LHCN-M2 (cell line): ENCODE data around the gene CEACAM20. TPM values are rescaled to one million over a fixed set of nuclear protein-coding genes. Genes with fewer than 3 reads are reported as not detected.
"Not testable (repeated sequence)": the region's sequence is repeated elsewhere in the genome, so short reads cannot be mapped to it uniquely, and the experiment has no call there.

Experiments used
- DNase-seq: peaks from one replicate; pipeline ENCODE4 v3.0.0-alpha.2; 2012; ENCODE audit warnings: low read depth
- polyA plus RNA-seq: library from polyadenylated mRNA; unstranded; fragments of >200 nt; gene quantifications from one replicate; pipeline ENCODE4 v1.2.1, GENCODE V29; 2012; ENCODE audit warnings: missing spikeins
- total RNA-seq: library from RNA; depleted of rRNA; stranded (reverse); fragments of >200 nt; gene quantifications from 2 replicates; pipeline ENCODE4 v1.2.3, GENCODE V29; 2014; rRNA removed

The CEACAM20 gene
- total RNA-seq = not detected in 2 replicates
- not detected for polyA plus RNA-seq

DNA sequence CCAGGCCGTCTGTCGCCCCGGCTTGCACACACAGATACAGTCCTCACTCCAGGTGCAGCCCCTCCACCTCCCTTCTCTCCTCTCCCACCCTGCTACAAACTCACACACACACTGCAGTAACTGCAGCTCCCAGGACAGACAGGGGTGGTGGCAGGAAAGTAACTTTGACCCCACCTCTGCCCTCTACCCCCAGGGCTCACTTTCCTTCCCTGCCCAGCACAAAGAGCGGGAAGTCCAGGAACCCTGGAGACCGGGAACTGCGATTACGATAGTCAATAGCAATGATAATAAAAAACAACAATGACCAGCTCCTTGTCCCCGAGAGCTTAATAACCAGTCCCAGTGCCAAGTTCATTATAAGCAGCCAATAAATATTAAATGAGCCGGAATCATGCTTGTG is at the start of gene CEACAM20:
Gene CEACAM20 (minus strand): TSS at position 140 of the 400 bp plus-strand sequence. CDS start 166 bp downstream, outside the sequence.
- no peak for DNase-seq

- DNase-seq = no peak
Measured at GRCh38 chr19:44577566-44577874, 48.0 kb upstream of the CEACAM20 start.

GRCh38 chr19:44576843-44577565 is 47.5 kb upstream of the CEACAM20 start:
- DNase-seq = no peak

DNA sequence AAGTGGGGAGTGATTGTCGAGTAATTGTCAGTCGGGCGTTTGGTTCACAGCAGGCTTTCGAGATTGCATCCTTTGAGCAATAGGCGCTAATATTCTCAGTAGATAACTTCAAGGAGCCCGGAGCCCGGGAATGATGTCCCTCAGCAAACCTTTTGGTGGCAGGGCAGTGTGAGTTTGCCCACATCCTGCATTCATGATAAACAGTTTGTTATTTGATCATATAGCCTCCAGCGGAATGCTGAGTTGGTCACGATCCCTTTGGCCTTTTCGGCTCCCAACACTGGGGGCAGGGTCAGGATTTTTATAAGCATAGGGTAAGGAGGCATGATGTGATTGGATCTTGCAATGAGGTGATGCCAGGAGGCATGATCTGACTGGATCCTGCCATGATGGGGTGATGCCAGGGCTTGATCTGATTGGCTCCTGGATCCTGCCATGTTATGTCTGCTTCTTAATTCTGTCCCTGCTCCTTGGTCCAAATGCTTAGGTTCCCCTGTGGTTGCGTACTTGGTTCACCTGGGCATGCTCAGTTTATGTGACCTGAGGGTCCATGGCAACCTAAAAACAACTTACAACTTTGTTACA is 45.7 kb upstream of the CEACAM20 start:
- no peak for DNase-seq

GRCh38 chr19:44574186-44574950 is 44.9 kb upstream of the CEACAM20 start:
- DNase-seq = no peak

- DNase-seq = no peak
Measured at GRCh38 chr19:44573627-44574026, 44.2 kb upstream of the CEACAM20 start.

DNA sequence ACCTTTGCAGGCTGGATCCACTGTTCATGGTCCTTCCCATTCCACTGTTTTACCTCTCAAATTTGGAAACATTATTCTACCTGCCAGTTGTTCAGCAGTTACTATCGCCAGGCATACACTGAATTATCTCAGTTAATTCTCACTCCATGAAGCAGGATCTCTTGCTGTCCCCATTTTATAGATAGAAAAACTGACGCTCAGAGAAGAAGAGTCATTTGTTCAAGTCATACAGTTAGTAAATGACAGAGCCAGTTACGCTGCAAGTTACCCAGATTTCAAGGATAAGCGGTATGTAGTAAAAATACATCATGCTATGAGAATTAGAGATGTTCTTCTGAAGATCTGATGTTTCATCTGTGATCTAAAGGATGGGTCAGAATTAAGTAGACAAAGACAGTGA is 43.7 kb upstream of the CEACAM20 start:
- no peak for DNase-seq

- no peak for DNase-seq
Measured at GRCh38 chr19:44572581-44572900, 43.1 kb upstream of the CEACAM20 start.

DNA sequence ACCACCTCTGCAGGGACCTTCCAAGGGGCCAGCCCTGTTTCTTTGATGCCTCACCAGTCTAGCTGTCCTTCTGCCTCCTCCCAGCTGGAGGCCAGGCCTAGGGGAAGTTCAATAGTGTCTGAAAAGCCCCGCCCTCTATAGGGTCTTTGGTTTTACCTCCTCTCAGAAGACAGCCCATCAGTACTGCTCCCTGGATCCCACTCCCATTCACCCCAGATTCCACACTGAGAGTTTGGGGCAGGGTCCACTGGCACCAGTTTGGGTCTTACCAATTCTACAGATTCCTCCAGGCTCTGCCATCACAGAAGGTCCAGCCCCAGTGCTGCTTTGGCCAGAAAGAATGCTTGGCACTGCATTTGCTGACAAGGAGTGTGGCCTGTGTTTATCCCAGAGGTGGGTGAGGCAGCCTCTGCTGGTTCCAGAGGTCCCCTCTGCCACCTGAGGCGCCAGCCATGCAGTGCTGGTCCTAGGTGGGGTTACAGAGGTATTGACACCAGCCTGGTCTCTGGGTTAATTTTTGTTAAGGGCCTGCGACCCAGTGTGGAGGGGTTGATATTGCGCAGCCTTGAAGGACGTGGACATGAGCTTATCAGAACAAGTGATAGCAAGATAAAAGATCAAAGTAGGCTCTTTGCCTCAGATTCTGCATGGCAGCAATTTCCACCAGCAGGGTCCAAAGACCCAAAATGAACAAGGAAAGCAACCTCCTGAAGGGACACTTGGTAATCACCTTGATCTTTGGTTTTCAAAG is 42.5 kb upstream of the CEACAM20 start:
- no peak for DNase-seq

GRCh38 chr19:44570984-44571684 is 41.7 kb upstream of the CEACAM20 start:
- DNase-seq = peak; percentile 80

DNA sequence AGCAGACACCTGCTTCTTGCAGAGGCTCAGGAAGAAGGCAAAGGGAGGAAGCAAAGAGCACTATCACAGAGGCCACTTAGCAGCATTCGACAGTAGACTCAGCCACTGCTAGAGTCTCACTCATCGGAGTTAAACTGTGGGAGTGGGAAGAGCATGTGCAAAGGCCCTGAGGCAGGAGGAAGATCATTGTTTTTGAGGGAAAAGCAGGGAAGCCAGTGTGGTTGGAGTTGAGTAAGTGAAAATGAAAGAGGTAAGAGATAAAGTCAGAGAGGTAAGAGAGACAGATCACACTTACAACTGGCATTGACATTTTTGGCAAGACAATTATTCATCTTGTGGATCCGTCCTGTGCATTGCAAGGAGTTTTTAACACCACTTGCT is 41.1 kb upstream of the CEACAM20 start:
- no peak for DNase-seq

DNA sequence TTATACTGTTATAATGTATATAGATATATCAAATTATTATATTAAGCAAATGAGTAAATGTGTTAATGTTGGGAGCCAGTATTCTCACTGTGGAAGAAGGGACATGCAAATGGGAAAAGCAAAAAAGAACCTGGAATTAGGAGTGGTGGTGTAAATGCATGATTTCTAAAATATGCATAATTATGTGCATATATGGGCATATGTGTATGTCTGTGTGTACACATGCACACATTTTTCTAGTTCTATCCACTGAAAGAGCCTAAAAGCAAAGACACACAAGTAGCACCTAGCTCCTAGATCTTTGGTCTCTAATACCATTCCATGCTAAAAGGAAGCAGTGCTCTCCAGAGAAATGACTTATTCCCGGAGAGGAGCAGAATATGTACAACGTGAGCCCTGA is 38.3 kb upstream of the CEACAM20 start:
- no peak for DNase-seq

DNA sequence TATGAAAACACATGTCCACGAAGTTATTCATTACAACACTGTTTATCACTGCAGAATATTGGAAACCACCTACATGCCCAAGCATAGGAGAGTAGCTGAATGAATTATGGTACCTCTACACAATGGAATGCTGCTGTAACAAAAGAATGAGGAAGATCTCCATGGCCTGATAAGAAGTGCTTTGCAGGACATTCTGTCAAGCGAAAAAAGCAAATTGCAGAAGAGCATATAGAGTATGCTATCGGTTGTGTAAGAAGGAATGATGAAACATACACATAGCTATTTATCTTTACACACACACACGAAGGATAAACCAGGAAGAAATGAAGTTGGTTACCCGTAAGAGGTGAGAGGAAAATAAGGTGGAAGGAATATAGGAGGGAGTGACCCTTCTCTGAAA is 37.5 kb upstream of the CEACAM20 start:
- no peak for DNase-seq

- not testable (repeated sequence) for DNase-seq
Measured at GRCh38 chr19:44563086-44563655, 33.7 kb upstream of the CEACAM20 start.

GRCh38 chr19:44557933-44558332 is 28.5 kb upstream of the CEACAM20 start:
- no peak for DNase-seq

DNA sequence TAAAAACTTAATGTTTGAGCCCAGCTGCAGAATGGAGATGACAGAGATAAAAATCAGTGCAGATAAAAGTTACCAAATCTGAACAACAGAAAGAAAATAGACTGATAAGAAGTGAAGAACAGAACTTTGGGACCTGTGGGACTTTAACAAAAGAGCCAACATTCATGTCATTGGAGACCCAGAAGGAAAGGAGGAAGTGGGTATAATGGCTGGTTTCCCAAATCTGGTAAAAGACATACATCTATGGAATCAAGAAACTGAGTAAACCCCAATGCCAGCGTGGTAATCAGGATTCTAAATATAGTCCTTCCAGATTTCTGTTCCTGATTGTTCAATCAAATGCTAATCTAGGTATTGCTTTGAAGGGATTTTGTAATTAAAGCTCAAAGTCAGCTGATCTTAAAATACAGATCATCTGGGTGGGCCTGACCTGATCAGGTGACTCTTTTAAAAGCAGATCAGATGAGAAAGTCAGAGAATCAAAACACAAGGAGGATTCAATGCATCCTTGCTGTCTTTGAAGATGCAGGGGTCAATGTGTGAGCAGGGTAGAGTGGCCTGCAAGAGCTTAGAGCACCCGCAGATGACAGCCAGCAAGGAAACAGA is 25.3 kb upstream of the CEACAM20 start:
- no peak for DNase-seq

GRCh38 chr19:44553478-44554171 is 24.1 kb upstream of the CEACAM20 start:
- DNase-seq = no peak

DNA sequence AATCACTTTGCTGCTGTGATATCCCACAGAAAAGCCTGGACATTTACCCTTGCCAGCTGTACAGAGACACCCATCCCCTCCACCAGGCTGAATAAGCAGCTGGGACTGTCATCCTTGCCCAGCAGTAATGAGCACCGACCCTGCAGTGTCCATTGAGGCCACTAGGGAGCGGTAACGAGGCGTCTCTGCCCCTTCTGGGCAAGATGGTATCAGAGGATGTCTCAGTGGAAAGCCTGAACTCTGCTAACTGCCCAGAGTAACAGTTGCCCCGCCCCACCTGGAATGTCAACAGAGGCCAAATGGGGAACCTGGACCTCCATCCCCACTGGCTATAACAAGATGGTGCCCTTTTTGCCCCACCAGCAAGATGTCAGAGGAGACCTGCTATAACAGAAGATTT is 22.8 kb upstream of the CEACAM20 start:
- DNase-seq = peak; percentile 40

GRCh38 chr19:44551850-44552249 is 22.4 kb upstream of the CEACAM20 start:
- no peak for DNase-seq

DNA sequence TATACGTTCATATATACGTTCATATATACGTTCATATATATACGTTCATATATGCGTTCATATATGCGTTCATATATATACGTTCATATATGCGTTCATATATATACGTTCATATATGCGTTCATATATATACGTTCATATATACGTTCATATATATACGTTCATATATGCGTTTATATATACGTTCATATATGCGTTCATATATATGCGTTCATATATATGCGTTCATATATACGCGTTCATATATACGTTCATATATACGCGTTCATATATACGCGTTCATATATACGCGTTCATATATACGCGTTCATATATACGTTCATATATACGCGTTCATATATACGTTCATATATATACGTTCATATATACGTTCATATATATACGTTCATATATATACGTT is 21.5 kb upstream of the CEACAM20 start:
- DNase-seq = not testable (repeated sequence)
